H1 (cell line): ENCODE data around the gene AGGF1. TPM values are rescaled to one million over a fixed set of nuclear protein-coding genes. Genes with fewer than 3 reads are reported as not detected.

Source experiments
- ASH2L ChIP-seq: fragments of 200-600, 300-600 bp; sonication (generic); IDR thresholded peaks from one replicate; pipeline ENCODE4 v1.7.1; 2017; ENCODE audit warnings: low read length
- CREB1 ChIP-seq: IDR thresholded peaks from 2 replicates; pipeline ENCODE4 v1.6.1; 2012; ENCODE audit warnings: inconsistent platforms
- HDAC2 ChIP-seq, 2 experiments: fragments of 300-600 bp in 1 of 2; sonication (generic) in 1 of 2; IDR thresholded peaks; 2 replicates each; pipeline ENCODE4 v1.6.1; 2011 to 2012; ENCODE audit warnings: low read depth in 2 of 2, low read length in 2 of 2, mild to moderate bottlenecking in 2 of 2, moderate library complexity in 2 of 2, borderline replicate concordance in 1 of 2, inconsistent platforms in 1 of 2
- HDAC6 ChIP-seq: IDR thresholded peaks from one replicate; pipeline ENCODE4 v1.7.1; 2012; ENCODE audit warnings: low read depth, mild to moderate bottlenecking, inconsistent platforms, low read length, moderate library complexity
- JUN ChIP-seq: IDR thresholded peaks from 2 replicates; pipeline ENCODE4 v1.6.1; 2011; ENCODE audit warnings: low read depth, mild to moderate bottlenecking, improper control_type of control experiment, low read length
- JUND ChIP-seq: IDR thresholded peaks from 2 replicates; pipeline ENCODE4 v1.6.1; 2011; ENCODE audit warnings: mild to moderate bottlenecking, improper control_type of control experiment, low read length
- KDM4A ChIP-seq: IDR thresholded peaks from one replicate; pipeline ENCODE4 v1.7.1; 2012; ENCODE audit warnings: low read depth, mild to moderate bottlenecking, moderate library complexity, low read length, inconsistent platforms; ENCODE audit not compliant: severe bottlenecking
- NANOG ChIP-seq: IDR thresholded peaks from 2 replicates; pipeline ENCODE4 v1.6.1; 2011; ENCODE audit warnings: low read length, low read depth, mild to moderate bottlenecking, inconsistent platforms; ENCODE audit not compliant: insufficient read depth, poor library complexity, severe bottlenecking
- POLR2A ChIP-seq, 2 experiments: IDR thresholded peaks; 1 replicate in 1 of 2; 2 replicates in 1 of 2; pipeline ENCODE4 v1.6.1; 2011; ENCODE audit warnings: low read depth in 2 of 2, low read length in 2 of 2, mild to moderate bottlenecking in 2 of 2; ENCODE audit errors: control extremely low read depth in 1 of 2
- POU5F1 ChIP-seq: IDR thresholded peaks from 2 replicates; pipeline ENCODE4 v1.6.1; 2011; ENCODE audit warnings: low read depth, mild to moderate bottlenecking, low read length, moderate library complexity
- RAD21 ChIP-seq, 2 experiments: IDR thresholded peaks in 1 of 2; conservative IDR thresholded peaks in 1 of 2; 2 replicates each; pipeline ENCODE4 v1.6.1; 2011; ENCODE audit warnings: low read depth in 2 of 2, low read length in 2 of 2, improper control_type of control experiment in 1 of 2, inconsistent platforms in 1 of 2, mild to moderate bottlenecking in 1 of 2, moderate library complexity in 1 of 2
- SIX5 ChIP-seq: IDR thresholded peaks from 2 replicates; pipeline ENCODE4 v1.6.1; 2011; ENCODE audit warnings: mild to moderate bottlenecking, low read depth, low read length
- YY1 ChIP-seq: IDR thresholded peaks from 2 replicates; pipeline ENCODE4 v1.6.1; 2011; ENCODE audit warnings: low read depth, mild to moderate bottlenecking, low read length
- ZNF274 ChIP-seq: IDR thresholded peaks from 2 replicates; pipeline ENCODE4 v1.7.0; 2012; ENCODE audit warnings: low read length, borderline replicate concordance; ENCODE audit errors: extremely low read depth
- polyA plus RNA-seq, 7 experiments: library from polyadenylated mRNA; depleted of rRNA in 3 of 7; stranded (reverse) in 5 of 7; unstranded in 2 of 7; fragments of >200 nt in 5 of 7; fragments of 200-250 nt in 2 of 7; gene quantifications; 1 replicate in 5 of 7; 2 replicates in 1 of 7; 4 replicates in 1 of 7; pipeline versions ENCODE4 v1.2.1 to v1.2.3, GENCODE V29; 2011 to 2013; ENCODE audit warnings: missing spikeins in 2 of 7, mixed read lengths in 2 of 7
- total RNA-seq: library from RNA; stranded (reverse); fragmentation: NEBNext Ultra II Directional; extraction: Animal tissue kit (Norgen Biotek cat#: 25700); gene quantifications from 2 replicates; pipeline ENCODE4 v1.2.1, GENCODE V29; 2021
- TF ChIP-seq, protein P1 (sequence below): IDR thresholded peaks from 2 replicates; pipeline ENCODE4 v1.6.1; 2012; ENCODE audit warnings: inconsistent platforms
- TF ChIP-seq, protein P2 (sequence below), 3 experiments: IDR thresholded peaks; 1 replicate in 2 of 3; 2 replicates in 1 of 3; pipeline versions ENCODE4 v1.5.1 to v1.6.1; 2011; ENCODE audit warnings: low read length in 3 of 3, mild to moderate bottlenecking in 3 of 3, inconsistent platforms in 2 of 3, low read depth in 1 of 3, moderate library complexity in 1 of 3; ENCODE audit not compliant: insufficient read depth in 1 of 3; ENCODE audit errors: control extremely low read depth in 1 of 3
- TF ChIP-seq, protein P3 (sequence below): IDR thresholded peaks from 2 replicates; pipeline ENCODE4 v1.6.1; 2012; ENCODE audit warnings: inconsistent platforms
- TF ChIP-seq, protein P4 (sequence below): IDR thresholded peaks from 2 replicates; pipeline ENCODE4 v1.6.1; 2011; ENCODE audit warnings: low read length, improper control_type of control experiment

Gene AGGF1
- total and polyA plus RNA-seq, 2 of the 8 experiments (the other 6 are each of a cell fraction or from before 2014, with no cell fraction given): 7.3 to 19.0 TPM

DNA sequence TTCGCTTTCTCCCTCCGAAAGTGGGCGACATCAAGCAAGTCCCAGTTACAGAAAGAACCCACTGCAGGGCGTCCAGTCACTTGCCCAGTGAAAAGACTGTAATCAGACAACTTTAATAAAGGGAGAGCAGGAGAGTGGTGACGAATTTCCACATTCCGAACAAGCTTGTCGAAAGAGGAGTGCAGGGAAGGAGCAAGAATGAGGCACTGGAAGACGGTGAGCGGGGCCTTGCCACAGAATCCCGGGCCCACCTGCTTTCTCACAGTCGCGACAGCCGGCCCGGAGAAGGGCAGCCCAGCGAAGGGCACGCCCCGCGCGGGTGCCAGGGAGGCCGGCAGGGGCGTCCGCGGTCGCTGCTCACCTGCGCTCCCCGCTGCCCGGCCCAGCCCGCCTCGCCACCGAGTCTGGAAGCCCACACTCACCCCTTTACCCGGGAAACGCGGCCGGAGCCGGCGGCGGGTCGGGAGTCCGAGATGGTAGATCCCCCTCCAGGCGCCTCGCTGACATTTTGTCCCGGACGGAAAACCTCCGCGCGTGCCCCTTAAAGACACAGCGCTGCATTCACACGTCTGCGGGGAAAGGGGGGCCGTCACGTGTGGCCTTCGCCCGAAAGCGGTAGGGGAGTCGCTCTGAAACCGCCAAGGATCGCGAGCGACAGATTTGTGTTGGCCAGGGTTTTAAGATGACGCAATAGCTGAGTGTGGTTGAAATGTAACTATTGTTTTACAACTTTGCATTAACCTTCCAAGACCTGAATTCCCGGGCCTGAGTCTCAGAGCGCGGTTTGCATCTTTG, 56.7 kb downstream of the AGGF1 start, which contains the start of gene ZBED3 (continued):
- TF ChIP-seq KDM4A (peak; percentile 79), RAD21 (IDR thresholded peaks at IDR 0.05 in 1 of 2, conservative IDR thresholded peaks at IDR 0.05 in 1 of 2; ENCODE audit: low read depth in 2 of 2, low read length in 2 of 2) (0 out of 4 replicates have a peak, but pooled peaks of 1 of the 2 experiments have one; percentile 12), HDAC2 (IDR thresholded peaks at IDR 0.05; ENCODE audit: borderline replicate concordance in 1 of 2, low read depth in 2 of 2, low read length in 2 of 2) (0 out of 4 replicates have a peak, but pooled peaks have one; percentile 10 to 50), YY1 (peak; percentile 28; the same call in 1 of the 2 replicates), POU5F1 (no peak), NANOG (no peak), CREB1 (peak; percentile 90), POLR2A (IDR thresholded peaks at IDR 0.05; ENCODE audit: control extremely low read depth in 1 of 2, low read depth in 2 of 2, low read length in 2 of 2) (peak; percentile 83), SIX5 (no peak), ASH2L (peak; percentile 76), HDAC6 (no peak), JUN (0 out of 2 replicates have a peak, but pooled peaks have one; percentile 20), JUND (peak; percentile 92), ZNF274 (no peak)
- TF ChIP-seq, protein P1, sequence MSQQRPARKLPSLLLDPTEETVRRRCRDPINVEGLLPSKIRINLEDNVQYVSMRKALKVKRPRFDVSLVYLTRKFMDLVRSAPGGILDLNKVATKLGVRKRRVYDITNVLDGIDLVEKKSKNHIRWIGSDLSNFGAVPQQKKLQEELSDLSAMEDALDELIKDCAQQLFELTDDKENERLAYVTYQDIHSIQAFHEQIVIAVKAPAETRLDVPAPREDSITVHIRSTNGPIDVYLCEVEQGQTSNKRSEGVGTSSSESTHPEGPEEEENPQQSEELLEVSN: peak; percentile 65
- TF ChIP-seq, protein P2, sequence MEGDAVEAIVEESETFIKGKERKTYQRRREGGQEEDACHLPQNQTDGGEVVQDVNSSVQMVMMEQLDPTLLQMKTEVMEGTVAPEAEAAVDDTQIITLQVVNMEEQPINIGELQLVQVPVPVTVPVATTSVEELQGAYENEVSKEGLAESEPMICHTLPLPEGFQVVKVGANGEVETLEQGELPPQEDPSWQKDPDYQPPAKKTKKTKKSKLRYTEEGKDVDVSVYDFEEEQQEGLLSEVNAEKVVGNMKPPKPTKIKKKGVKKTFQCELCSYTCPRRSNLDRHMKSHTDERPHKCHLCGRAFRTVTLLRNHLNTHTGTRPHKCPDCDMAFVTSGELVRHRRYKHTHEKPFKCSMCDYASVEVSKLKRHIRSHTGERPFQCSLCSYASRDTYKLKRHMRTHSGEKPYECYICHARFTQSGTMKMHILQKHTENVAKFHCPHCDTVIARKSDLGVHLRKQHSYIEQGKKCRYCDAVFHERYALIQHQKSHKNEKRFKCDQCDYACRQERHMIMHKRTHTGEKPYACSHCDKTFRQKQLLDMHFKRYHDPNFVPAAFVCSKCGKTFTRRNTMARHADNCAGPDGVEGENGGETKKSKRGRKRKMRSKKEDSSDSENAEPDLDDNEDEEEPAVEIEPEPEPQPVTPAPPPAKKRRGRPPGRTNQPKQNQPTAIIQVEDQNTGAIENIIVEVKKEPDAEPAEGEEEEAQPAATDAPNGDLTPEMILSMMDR (IDR thresholded peaks at IDR 0.05; ENCODE audit: control extremely low read depth in 1 of 3, insufficient read depth in 1 of 3, low read depth in 1 of 3, low read length in 3 of 3): peak in 2 of 3 experiments; percentile 8 to 36; a peak in 2 of 4 replicates
- TF ChIP-seq, protein P3, sequence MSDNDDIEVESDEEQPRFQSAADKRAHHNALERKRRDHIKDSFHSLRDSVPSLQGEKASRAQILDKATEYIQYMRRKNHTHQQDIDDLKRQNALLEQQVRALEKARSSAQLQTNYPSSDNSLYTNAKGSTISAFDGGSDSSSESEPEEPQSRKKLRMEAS: peak; percentile 83
- TF ChIP-seq, protein P4, sequence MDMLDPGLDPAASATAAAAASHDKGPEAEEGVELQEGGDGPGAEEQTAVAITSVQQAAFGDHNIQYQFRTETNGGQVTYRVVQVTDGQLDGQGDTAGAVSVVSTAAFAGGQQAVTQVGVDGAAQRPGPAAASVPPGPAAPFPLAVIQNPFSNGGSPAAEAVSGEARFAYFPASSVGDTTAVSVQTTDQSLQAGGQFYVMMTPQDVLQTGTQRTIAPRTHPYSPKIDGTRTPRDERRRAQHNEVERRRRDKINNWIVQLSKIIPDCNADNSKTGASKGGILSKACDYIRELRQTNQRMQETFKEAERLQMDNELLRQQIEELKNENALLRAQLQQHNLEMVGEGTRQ: peak; percentile 57; the same call in 1 of the 2 replicates
